HG03060 (cell line): Measurements from ENCODE around the gene BICD2.
"Not testable (repeated sequence)": the region's sequence is repeated elsewhere in the genome, so short reads cannot be mapped to it uniquely, and the experiment has no call there.

Experiments used
- ATAC-seq: cut with Tn5 transposase; IDR thresholded peaks from one replicate; pipeline ENCODE4 v1.9.1; 2021; ENCODE audit warnings: low read depth, moderate number of reproducible peaks; ENCODE audit not compliant: unreplicated experiment

Gene BICD2

DNA sequence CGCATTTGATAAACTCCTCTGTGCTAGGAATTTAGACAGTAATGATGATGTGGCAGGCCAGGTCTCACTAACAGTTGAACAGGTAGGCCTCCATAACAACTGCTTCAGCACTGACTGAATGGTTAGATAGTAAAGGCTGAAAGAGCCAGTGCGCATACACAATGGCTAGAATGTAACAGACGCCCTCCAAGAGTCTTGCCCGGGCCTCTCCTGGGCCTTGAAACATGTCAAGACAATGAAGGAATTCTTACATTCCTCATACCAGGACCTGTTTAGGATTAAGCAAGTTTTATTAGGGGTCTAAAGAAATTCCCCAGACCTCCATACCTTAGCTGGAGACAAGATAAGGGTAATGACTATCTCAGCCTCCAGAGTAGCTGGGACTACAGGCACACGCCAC, 6.7 kb upstream of the BICD2 start:
- no peak for ATAC-seq

DNA sequence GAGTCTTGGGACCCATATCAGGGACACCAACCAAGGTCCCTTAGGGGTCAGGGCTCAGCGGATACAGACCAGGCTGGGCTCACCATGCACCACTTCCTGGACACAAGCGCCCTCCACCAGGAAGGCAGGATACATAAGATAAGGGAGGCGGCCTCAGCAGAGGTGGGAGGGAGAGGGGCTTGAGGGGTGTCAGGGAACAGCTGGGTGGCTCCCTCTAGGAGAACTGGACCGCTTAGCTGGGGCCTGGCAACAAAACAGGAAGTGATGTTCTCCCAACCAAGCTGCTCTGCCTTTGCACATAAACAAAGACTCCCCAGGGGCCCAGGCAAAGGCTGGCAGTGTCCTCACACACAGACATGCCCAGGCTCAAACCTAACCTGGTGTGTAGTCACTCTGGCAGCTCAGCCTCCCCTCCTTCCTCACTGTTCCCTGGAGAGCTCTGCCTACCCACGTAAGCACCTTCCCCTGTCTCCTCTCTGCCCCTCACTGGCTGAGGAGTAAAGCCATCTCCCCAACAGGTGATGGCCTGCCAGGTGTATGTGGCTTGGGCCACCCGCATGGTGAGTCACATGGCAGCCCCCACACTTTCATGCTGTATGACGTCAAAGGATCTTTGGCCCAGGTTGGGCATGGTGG, 5.8 kb upstream of the BICD2 start:
- no peak for ATAC-seq

DNA sequence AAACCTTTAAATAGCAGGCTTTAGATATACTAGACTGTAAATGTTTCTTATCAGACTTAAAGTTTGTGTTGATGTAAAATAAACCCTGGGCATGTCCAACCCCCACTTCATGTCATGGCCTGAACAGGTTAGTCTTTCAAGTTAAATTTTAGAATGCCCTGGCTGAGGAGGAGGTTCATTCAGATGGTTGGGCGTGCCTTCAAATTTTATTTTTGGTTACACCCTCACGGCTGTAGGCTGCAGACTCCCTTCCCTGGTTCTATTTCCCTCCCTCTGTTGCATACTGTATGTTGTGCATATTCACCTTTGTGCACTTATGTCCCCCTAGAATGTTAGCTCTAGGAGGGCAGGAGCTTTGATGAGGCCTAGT, 5.3 kb upstream of the BICD2 start:
- no peak for ATAC-seq

- ATAC-seq: no peak
These were observed 4.7 kb upstream of the BICD2 start for GRCh38 chr9:92769286-92769685.

DNA sequence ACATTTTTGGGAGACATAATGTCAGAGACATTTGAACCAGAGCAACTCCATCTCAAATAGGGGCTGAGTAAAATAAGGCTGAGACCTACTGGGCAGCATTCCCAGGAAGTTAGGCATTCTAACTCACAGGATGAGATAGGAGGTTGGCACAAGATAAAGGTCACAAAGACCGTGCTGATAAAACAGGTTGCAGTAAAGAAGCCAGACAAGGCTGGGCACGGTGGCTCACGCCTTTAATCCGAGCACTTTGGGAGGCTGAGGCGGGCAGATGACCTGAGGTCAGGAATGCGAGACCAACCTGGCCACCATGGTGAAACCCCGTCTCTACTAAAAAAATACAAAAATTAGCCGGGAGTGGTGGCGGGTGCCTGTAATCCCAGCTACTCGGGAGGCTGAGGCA, 4.2 kb upstream of the BICD2 start:
- not testable (repeated sequence) for ATAC-seq

- no peak for ATAC-seq
These were observed 2.7 kb upstream of the BICD2 start for GRCh38 chr9:92767066-92768054.

DNA sequence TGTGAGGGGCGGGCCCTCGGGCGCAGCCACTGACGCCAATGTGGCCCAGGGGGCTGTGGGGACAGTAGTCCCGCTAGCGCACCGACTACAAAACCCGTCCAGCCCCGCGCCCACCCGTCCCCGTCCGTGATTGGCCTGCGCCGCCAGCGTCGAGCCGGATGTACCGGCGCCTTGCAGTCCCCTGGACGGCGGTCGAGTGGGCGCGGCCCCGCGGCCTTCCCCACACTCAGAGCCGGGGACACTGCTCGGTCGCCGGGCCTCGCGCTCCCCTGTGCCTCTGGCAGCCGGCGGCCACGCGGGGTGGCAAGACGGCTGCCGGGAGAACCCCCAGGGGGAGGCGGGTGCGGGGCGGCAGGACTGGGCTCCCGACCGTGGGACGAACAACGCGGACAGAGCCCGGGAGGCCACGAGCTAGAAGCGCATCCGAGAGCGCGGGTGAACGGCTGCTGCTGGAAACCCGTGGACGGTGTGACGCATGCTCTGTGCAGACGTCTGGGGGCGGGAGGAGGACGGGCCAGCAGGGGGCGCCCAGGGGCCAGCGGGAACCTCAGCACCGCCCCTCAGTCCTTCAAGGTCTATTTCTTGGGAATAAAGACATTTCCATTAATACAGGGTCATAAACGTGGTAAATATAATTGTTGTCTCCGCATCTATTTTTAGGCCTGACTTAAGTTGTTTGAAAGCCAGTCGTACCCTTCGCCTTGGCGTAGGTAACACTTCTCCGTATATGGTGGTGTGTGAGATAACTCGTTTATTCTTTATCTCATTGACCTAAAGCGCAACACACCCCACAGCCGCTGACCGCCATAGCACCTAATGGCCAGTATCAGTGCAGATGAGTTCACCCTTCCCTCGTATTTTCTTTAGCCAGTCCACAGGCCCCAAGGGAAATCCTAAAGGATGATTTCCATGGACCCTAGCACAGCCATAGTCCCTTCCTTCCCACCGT, 629 bp upstream of the BICD2 start:
- peak; percentile 78 for ATAC-seq

DNA sequence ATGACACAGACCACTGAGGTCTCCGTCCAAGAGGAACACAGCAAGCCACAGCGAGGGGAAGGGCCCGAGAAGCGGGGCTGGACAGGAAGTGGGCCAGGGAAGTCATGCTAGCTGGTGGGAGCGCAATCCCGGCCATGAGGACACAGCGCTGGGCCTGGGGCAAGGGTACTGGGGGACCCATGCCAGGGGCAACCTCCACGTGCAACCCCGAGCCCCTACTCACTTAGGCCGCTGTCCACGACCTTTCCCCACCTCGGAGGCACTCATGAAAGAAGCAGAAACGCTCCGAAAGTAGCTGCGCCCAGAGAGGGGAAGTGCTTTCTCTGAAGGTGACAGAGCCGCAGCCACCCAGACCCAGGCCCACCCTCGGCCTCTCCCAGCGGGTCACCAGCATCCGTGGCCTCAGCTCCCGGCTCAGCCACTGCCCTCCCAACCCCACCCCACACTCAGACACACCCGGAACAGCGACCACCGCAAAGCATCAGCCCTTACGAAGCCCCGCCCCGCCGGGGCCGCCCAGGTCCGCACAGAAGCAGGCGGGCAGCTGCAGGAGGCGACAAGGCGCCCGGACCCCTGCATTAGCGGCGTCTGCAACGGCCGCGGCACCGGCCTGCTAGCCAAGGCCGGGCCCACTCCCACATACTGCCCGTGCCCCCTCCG, 782 bp downstream of the BICD2 start:
- no peak for ATAC-seq

DNA sequence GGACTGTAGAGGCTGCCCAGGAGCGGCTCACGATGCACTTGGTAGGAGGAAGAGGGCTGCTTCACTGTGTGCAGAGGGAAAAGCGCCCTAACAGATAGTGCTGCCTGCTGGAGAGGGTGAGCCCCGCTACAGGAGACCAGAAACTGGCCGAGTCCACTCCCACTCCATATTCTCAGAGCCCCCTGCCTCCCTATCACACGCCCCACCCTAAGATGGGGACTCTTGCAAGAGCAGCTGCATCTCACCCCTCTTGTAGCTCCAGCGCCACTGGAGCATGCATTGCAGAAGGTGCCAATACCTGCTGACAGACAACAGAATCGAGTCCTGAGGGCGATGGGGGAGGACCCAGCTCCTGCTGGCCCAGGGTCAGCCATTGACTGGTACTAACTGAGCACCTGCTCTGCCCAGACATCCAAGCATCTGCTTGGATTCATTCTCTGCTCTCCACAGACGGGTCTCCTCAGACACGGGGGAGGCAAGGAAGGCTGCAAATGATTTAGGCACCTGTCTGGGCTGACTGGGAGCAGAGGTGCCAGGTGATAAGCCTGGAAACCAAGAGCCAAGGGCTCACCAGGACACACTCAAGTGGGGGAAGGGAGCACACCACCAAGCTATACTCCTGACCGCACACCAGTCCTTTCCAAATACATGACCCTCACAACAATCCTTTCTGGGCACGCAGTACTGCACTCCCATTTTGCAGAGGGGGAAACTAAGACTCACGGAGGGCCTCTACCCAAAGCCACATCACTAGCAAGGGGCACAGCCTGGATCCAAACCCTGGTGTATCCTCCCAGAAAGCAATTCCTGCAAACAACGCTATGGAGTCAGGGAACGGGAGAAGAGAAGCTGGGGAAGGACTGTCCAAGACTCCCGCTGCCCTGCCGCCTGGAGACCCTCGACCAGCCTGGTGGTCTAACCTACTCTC, 1.6 kb downstream of the BICD2 start:
- ATAC-seq: no peak

GRCh38 chr9:92762196-92762595, 2.4 kb downstream of the BICD2 start:
- ATAC-seq: no peak

DNA sequence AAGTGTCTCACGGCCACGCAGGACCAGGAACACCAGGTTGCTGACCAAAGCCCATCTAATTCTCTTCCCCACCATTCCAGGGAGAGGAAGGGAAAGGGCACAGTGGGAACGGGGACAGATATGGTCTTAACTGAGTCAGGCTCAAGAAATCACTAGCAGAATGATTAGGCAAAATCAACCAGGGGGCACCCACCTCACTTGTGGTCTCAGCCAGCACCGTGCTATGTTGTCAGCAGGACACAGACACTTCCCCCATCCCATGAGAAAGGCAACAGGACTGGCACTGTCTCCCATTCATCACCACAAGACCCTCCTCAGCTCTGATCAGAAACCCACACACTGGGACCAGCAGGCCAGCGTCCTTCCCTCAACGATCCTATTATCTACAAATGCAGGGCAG, 2.9 kb downstream of the BICD2 start:
- no peak for ATAC-seq

GRCh38 chr9:92760494-92760893, 4.1 kb downstream of the BICD2 start:
- no peak for ATAC-seq

- no peak for ATAC-seq
These were observed 4.6 kb downstream of the BICD2 start for GRCh38 chr9:92760070-92760469.

DNA sequence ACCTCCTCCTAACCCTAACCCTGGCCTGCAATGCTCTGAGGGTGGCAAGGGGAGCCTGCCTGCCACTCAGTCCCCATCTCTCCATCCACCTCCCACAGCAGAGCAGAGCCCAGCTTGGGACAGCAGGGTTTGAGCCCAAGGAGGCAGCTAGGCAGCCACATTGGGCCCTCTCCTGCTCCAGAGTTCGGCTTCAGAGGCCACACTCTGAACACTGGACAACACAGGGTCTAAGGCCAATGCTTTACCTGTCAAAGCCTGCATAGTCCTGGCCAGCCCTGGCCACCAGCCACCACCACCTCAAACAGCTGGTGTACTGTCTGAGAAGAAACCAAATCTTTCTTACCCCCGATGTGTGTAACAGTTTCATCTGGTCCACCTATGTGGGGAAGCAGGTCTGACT, 5.2 kb downstream of the BICD2 start:
- ATAC-seq: no peak

GRCh38 chr9:92756792-92757191, 7.8 kb downstream of the BICD2 start:
- no peak for ATAC-seq

GRCh38 chr9:92754091-92754745, 10.4 kb downstream of the BICD2 start:
- ATAC-seq: no peak

DNA sequence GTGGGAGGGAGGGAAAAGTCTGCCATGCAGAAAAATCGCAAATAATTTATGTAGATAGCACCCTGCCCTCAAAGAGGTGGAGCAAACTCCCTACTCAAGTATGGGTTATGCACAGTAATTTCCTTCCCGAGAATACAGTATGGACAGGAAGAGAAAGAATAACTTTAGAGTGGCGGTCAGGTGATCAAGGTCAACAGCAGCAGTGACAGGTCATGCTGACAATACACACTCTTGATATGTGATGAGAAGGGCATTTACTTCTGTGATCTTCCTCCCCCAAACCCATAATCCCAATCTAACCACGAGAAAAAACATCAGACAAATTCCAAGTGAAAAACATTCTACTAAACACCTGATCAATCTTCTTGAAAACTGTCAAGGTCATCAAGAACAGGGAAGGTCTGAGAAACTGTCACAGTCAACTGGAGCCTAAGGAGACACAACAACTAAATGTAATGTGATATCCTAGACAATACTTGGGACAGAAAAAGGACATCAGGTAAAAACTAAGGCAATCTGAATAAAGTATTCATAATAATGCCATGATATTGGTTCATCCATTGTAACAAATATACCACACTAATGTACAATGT, 11.7 kb downstream of the BICD2 start:
- no peak for ATAC-seq

DNA sequence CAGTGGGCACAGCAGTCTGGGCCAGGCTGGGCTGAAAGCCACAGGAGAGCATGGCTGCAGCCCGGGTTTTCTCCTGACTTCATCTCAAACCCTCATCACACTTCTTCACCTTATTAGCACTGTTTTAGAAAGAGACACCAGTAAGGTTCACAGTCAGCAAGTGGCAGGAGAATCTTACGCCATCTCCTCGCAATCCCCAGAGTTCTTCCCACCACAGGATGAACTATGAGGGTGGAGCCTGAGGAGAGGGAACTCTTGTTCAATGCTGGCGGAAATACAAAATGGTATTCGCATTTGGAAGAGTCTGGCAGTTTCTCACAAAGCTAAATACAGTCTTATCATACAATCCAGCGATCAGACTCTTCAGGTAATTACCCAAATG, 14.7 kb downstream of the BICD2 start:
- no peak for ATAC-seq
